C4-2B (cell line): Measurements from ENCODE around the gene TRMT112.

Experiments
- H3K27ac ChIP-seq: fragments of 450-650 bp; 2 replicates; pipeline ENCODE4 v1.5.1; 2017
- ZFX ChIP-seq: fragments of 450-650 bp; IDR thresholded peaks from 2 replicates; pipeline ENCODE4 v1.6.1; 2017
- TF ChIP-seq, protein P1 (sequence below): fragments of 450-650 bp; conservative IDR thresholded peaks from 2 replicates; pipeline ENCODE4 v1.5.1; 2017; ENCODE audit warnings: mild to moderate bottlenecking

TRMT112 gene

DNA sequence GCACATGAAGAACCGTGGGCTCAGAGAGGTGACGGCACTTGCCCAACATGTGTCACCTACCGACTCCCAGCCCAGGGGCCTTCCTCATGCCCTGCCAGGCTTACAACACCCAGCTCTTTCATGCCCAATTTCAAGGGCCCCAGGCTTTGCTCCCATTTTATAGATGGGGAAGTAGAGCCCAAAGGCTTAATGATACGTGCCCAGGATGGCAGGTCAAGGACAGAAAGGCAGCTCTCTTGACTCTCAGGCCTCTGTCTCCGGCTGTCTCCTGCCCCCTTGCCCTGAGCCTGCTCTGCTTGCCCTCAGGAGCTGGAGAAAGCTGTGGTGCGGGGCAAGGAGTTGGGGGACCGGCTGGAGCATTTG is 31.6 kb upstream of the TRMT112 start:
- no peak overlapping the region for H3K27ac ChIP-seq
- no peak for TF ChIP-seq ZFX
- TF ChIP-seq, protein P1, sequence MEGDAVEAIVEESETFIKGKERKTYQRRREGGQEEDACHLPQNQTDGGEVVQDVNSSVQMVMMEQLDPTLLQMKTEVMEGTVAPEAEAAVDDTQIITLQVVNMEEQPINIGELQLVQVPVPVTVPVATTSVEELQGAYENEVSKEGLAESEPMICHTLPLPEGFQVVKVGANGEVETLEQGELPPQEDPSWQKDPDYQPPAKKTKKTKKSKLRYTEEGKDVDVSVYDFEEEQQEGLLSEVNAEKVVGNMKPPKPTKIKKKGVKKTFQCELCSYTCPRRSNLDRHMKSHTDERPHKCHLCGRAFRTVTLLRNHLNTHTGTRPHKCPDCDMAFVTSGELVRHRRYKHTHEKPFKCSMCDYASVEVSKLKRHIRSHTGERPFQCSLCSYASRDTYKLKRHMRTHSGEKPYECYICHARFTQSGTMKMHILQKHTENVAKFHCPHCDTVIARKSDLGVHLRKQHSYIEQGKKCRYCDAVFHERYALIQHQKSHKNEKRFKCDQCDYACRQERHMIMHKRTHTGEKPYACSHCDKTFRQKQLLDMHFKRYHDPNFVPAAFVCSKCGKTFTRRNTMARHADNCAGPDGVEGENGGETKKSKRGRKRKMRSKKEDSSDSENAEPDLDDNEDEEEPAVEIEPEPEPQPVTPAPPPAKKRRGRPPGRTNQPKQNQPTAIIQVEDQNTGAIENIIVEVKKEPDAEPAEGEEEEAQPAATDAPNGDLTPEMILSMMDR, result no peak

DNA sequence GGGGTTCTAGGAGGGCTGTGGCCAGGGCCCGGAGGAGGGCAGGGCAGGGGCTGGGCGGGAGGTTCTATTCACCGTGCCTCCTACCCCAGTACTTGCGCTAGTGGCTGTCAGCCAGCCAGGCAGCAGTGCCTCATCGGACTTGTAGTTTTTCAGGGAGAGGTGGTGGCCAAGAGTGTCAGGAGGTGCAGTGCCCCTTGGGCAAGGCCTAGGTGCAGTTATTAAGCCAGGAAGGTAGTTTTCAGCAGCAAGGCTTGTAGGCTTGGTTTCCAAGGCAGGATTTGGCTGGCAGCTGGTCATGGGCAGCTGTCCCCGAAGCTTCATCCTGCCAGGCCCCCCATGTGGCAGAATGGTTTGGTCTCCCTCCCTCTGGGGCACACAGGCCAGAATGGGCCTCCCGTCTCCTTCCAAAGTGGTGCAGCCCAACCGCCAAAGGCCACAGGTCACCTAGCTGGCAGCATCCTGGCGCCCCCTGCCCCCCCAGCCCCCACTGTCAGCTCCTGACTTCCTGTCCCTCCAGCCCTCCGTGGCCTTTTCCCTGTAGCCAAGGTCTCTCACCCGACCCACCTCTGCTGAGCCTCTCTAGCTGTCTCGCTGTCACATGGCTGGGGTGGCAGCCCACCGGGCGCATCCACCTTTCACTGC is 31.1 kb upstream of the TRMT112 start:
- no peak for TF ChIP-seq ZFX
- TF ChIP-seq, protein P1, result no peak
- H3K27ac ChIP-seq, result no peak overlapping the region

DNA sequence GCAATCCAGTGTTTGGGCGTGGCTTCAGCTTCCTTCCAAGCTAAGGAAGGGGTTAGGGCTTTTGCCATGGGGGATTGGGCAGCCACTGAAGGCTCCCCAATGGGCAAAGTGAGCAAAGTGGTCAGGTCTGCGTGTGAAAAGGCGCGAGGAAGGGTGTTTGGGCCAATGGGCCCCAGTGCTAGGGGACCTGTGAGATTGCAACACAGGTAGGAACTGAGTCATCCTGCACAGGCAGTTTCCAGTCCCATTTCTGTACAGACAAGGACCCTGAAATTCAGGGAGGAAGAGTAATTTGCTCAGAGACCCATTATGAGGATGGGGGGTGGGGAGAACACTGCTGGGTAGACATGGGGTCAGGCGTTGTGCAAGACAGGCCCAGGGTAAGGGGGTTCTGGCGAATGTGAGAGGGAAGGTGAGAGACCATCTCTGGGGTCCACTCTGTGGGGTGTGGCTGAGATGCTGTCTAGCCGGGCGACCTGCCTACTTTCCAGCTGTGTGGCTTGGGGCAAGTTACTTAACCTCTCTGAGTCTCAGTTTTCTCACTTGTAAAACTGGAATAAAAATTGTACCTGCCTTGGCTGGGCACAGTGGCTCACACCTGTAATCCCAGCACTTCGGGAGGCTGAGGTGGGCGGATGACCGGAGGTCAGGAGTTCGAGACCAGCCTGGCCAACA is 30.0 kb upstream of the TRMT112 start:
- no peak for TF ChIP-seq ZFX
- TF ChIP-seq, protein P1, result no peak

DNA sequence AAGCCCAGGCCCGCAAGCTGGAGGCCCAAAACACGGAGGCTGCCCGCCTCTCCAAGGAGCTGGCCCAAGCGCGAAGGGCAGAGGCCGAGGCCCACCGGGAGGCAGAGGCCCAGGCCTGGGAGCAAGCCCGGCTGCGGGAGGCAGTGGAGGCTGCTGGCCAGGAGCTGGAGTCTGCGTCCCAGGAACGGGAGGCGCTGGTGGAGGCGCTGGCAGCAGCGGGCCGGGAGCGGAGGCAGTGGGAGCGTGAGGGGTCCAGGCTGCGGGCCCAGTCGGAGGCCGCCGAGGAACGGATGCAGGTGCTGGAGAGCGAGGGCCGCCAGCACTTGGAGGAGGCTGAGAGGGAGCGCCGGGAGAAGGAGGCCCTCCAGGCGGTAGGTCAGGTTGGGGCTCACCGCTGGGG is 27.4 kb upstream of the TRMT112 start:
- no peak overlapping the region for H3K27ac ChIP-seq
- no peak for TF ChIP-seq ZFX
- TF ChIP-seq, protein P1, result no peak

More for the DNA sequence above, 30.0 kb upstream of the TRMT112 start:
- H3K27ac ChIP-seq, result no peak overlapping the region

DNA sequence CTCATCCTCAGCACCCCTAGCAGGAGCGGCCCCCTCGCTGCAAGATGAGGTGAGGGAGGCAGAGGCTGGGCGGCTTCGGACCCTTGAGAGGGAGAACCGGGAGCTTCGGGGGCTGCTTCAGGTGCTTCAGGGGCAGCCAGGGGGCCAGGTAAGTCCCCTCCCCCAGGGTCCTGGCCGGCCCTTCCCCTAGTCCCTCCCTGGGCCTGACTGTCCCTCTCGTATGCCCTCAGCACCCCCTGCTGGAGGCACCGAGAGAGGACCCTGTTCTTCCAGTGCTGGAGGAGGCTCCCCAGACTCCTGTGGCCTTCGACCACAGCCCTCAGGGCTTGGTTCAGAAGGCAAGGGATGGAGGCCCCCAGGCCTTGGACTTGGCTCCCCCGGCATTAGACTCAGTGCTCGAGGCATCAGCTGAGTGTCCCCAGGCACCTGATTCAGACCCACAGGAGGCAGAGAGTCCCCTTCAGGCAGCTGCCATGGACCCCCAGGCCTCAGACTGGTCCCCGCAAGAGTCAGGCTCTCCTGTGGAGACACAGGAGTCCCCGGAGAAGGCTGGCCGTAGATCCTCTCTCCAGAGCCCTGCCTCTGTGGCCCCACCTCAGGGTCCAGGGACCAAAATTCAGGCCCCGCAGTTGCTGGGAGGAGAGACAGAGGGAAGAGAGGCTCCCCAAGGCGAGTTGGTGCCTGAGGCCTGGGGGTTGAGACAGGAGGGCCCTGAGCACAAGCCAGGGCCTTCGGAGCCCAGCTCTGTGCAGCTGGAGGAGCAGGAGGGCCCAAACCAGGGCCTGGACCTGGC is 26.6 kb upstream of the TRMT112 start:
- no peak for TF ChIP-seq ZFX
- TF ChIP-seq, protein P1, result no peak; the same call in 1 of the 2 replicates
- H3K27ac ChIP-seq, result no peak overlapping the region

DNA sequence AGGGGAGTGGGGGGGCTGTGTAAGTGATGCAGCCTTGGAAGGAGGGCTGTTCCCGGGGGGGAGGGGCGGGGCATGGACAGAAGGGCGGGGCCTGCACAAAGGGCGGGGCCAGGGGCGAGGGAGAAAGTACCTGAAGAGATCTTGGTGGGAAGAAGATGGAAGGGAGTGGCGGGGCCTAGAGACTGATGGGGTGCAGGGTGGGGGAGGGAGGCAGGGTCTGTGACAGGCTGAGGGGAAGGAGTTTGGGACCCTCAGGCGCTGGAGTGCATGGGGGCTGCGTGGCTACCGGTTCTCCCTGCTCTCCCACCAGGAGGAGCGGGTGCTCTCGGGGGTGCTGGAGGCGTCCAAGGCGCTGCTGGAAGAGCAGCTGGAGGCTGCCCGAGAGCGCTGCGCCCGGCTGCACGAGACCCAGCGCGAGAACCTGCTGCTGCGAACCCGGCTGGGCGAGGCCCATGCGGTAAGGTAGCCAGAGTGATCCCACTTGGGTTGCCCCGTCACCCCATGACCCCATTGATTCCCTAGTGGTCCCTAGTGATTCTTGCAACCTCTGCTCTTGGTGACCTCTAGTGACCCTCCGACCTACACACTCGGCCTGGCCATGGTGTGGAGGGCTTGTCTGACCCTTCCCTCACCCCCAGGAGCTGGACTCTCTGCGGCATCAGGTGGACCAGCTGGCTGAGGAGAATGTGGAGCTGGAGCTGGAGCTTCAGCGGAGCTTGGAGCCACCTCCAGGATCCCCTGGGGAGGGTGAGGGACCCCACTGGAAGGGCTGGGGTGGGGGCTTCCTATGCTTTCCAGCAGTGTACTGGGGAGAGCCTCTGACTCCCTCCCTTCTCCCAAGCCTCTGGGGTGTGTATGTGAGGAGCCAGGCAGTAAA is 25.7 kb upstream of the TRMT112 start:
- TF ChIP-seq, protein P1, result no peak
- no peak for TF ChIP-seq ZFX
- H3K27ac ChIP-seq, result peak overlapping the region; percentile 66; the same call in 1 of the 2 replicates
